Motor neuron (in vitro differentiated cells): ENCODE data around the gene PLEKHA6. TPM values are rescaled to one million over a fixed set of nuclear protein-coding genes. Genes with fewer than 3 reads are reported as not detected.
A peak's percentile ranks its signal among the peaks of the same experiment; 100 is the strongest.

Source experiments
- ATAC-seq, 8 experiments: fragments of 200-7000 bp; cut with Tn5 transposase; replicated peaks in 6 of 8; 2 replicates each; pipeline ENCODE4 v1.8.0; 2021; ENCODE audit warnings: mild to moderate bottlenecking in 8 of 8, moderate library complexity in 8 of 8
- H3K27ac ChIP-seq, 2 donors: fragments of 250-450 bp; sonication (Bioruptor Pico); 2 replicates each; pipeline ENCODE4 v1.9.0; 2021; ENCODE audit warnings: antibody characterized with exemption in 2 of 2, mild to moderate bottlenecking in 2 of 2, moderate library complexity in 1 of 2
- H3K4me1 ChIP-seq, 2 donors: fragments of 250-450 bp; sonication (Bioruptor Pico); replicated peaks in 1 of 2; 2 replicates each; pipeline ENCODE4 v1.6.1; 2021; ENCODE audit warnings: antibody characterized with exemption in 2 of 2, mild to moderate bottlenecking in 2 of 2, moderate library complexity in 1 of 2
- H3K4me3 ChIP-seq, 5 donors: fragments of 250-450 bp; sonication (Bioruptor Pico); 2 replicates each; pipeline ENCODE4 v1.9.0; 2021; ENCODE audit warnings: antibody characterized with exemption in 5 of 5, mild to moderate bottlenecking in 5 of 5, moderate library complexity in 4 of 5
- WGBS, 10 experiments: fragments of 450-650 bp; shearing (Covaris generic); methylation state at CpG; one replicate each; pipeline ENCODE4 v1.0.0; 2022; 5-methylcytosine and 5-hydroxymethylcytosine counted together
- in situ Hi-C, 9 experiments: fragments of 400-800 bp; cut with MboI; loops; one replicate each; pipeline ENCODE4 v1.15.0; 2021; ENCODE audit warnings: low sequenced_read_pairs in 9 of 9, low pct_unique_long_range_greater_than_20kb in 2 of 9; ENCODE audit not compliant: unreplicated experiment in 9 of 9
- total RNA-seq, 8 experiments: library from RNA; unstranded; fragments of 300-600 nt; gene quantifications; 2 replicates each; pipeline versions ENCODE4 v1.2.3 to v1.2.4, GENCODE V29; 2022

Gene PLEKHA6
- total RNA-seq, 8 experiments from 2014 or later = 11.7 to 42.0 (median 24.0) TPM

- ATAC-seq = peak; percentile 5 to 93 (median 90)
- Histone ChIP-seq H3K4me3 (no peak overlapping the region), H3K27ac (peak overlapping the region; percentile 51 to 65), H3K4me1 (peaks cover 34 to 43% of the 10 kb centered on the region in 2 donors)
- 0 to 70% (median 46%) methylated on average over 1 to 5 of the region's 7 CpGs; no CpG with 5 or more reads in 2 of the 10 experiments for WGBS, 10 experiments
- in situ Hi-C loops = no loop called here
Observed at GRCh38 chr1:204296431-204296988, 63.2 kb downstream of the PLEKHA6 start.

- 0 to 90% (median 51%) methylated on average over 1 to 9 of the region's 10 CpGs for WGBS, 10 experiments
- Histone ChIP-seq H3K27ac (peak overlapping the region; percentile 51 to 65), H3K4me1 (peaks cover 34 to 43% of the 10 kb centered on the region in 2 donors), H3K4me3 (no peak overlapping the region)
- no peak for ATAC-seq
- in situ Hi-C loops = no loop called here
Observed at GRCh38 chr1:204295671-204296070, 64.1 kb downstream of the PLEKHA6 start.

DNA sequence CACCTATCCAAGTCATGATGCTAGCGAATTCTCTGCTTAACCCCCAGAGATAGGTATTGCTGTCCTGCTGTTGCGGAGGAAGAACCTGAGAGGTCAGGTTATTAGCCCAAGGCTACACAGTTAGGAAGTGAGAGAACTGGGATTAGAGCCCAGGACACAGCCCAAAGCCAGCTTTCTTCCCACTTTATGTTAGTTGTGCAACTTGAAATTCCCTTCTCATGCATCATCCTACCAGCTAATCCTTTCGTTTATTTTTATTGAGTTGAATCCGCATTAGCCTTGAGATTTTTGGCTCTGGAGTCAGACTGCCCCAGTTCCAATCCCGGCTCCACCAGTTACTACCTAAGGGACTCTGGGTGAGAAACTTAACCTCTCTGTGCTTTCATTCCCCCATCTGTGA lies 65.4 kb downstream of the PLEKHA6 start:
- 0 to 100% (median 77%) methylated on average over 1 to 5 of the region's 5 CpGs; no CpG with 5 or more reads in 2 of the 10 experiments for WGBS, 10 experiments

DNA sequence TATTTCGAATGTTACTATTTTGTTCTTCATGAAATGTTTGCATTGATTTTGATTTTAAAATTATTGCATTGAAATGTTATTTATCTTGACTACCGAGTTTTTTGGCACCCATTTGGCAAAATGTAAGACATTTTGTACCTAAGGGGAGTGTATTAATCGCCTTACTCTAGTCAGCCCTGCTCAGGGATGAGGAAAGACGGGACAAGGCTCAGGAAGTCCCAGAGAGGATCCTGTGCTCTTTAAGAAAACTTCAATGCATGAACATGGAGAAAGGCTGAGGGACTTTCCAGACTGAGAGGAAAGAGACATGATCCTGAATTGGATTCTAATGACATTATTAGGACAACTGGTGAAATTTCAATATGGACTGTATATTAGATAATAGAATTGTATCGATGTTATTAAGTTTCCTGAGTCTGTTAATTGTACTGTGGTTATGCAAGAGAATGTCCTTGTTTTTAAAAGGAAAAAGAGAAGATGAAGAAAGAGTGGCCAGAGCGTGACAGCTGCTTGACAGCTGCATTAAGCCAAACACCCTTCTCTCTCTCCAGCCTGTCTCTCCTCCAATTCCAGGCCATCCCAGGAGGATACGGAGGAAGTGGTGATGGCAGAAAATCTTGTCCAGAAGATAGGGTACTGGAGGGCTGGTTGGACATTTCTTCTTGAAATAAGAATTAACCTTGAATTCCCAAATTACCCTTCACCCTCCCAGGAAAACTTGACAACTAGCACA lies 66.0 kb downstream of the PLEKHA6 start:
- WGBS, 10 experiments = 41 to 100% (median 90%) methylated on average over 3 to 7 of the region's 7 CpGs
- H3K4me1 ChIP-seq = peaks cover 35 to 36% of the 10 kb centered on the region in 2 donors
- peak in 2 of 8 experiments; percentile 15 to 21 for ATAC-seq
- no peak overlapping the region for H3K27ac ChIP-seq
- in situ Hi-C loops = no loop called here
- no peak overlapping the region for H3K4me3 ChIP-seq

More for the DNA sequence above, 65.4 kb downstream of the PLEKHA6 start:
- Histone ChIP-seq H3K27ac (no peak overlapping the region), H3K4me1 (peaks cover 32 to 33% of the 10 kb centered on the region in 2 donors), H3K4me3 (no peak overlapping the region)
- ATAC-seq = peak in 2 of 8 experiments; percentile 64 to 73
- in situ Hi-C loops = no loop called here

- H3K27ac ChIP-seq = no peak overlapping the region
- in situ Hi-C loops = no loop called here
- H3K4me3 ChIP-seq = no peak overlapping the region
- ATAC-seq = peak in 2 of 8 experiments; percentile 5 to 8
- H3K4me1 ChIP-seq = peaks cover 40 to 43% of the 10 kb centered on the region in 2 donors
- WGBS, 10 experiments = 20 to 100% (median 48%) methylated on average over 1 to 2 of the region's 5 CpGs; no CpG with 5 or more reads in 6 of the 10 experiments
Observed at GRCh38 chr1:204292740-204293139, 67.0 kb downstream of the PLEKHA6 start.

DNA sequence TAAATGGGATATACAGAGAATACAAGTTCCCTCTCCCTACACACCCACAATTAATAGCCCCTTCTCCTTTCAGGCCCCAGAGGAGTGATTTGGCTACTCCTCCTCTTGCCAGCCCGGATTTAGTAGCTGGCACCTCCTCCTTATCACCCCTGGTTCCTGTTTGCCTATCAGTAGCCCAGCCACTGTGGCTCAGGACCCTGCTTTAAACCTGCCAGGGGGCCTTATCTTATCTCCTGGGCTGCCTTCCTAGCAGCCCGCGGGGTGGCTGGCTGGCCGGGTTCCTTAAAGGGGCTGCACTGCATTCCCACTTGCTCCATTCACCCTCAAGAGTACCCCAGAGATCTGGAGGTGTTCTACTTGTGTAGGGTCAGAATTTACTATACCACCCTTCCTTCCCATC lies 70.4 kb downstream of the PLEKHA6 start:
- peak in 1 of 8 experiments; percentile 2 for ATAC-seq
- 0 to 96% (median 19%) methylated on average over 1 to 4 of the region's 4 CpGs; no CpG with 5 or more reads in 5 of the 10 experiments for WGBS, 10 experiments
- in situ Hi-C loops = no loop called here

GRCh38 chr1:204288021-204288588 lies 71.6 kb downstream of the PLEKHA6 start:
- H3K4me1 ChIP-seq = peaks cover 50 to 56% of the 10 kb centered on the region in 2 donors
- H3K4me3 ChIP-seq = peak overlapping the region; percentile 21 to 38 (median 31)
- 0 to 75% (median 47%) methylated on average over 1 to 7 of the region's 8 CpGs; no CpG with 5 or more reads in 3 of the 10 experiments for WGBS, 10 experiments
- in situ Hi-C loops = no loop called here
- peak; percentile 36 to 94 (median 86) for ATAC-seq
- peak overlapping the region; percentile 37 to 51 for H3K27ac ChIP-seq

More for the DNA sequence above, 70.4 kb downstream of the PLEKHA6 start:
- H3K27ac ChIP-seq = peak overlapping the region in 1 of 2 donors; percentile 13
- H3K4me3 ChIP-seq = peak overlapping the region in 2 of 5 donors; percentile 23 to 28
- H3K4me1 ChIP-seq = peaks cover 42 to 44% of the 10 kb centered on the region in 2 donors

GRCh38 chr1:204287466-204287891 lies 72.2 kb downstream of the PLEKHA6 start:
- WGBS, 10 experiments = 13 to 80% (median 28%) methylated on average over 1 to 8 of the region's 8 CpGs; no CpG with 5 or more reads in 4 of the 10 experiments
- H3K4me1 ChIP-seq = peaks cover 56 to 62% of the 10 kb centered on the region in 2 donors
- peak overlapping the region; percentile 21 to 38 (median 31) for H3K4me3 ChIP-seq
- peak in 5 of 8 experiments; percentile 3 to 18 (median 13) for ATAC-seq
- in situ Hi-C loops = no loop called here
- peak overlapping the region; percentile 37 to 51 for H3K27ac ChIP-seq

DNA sequence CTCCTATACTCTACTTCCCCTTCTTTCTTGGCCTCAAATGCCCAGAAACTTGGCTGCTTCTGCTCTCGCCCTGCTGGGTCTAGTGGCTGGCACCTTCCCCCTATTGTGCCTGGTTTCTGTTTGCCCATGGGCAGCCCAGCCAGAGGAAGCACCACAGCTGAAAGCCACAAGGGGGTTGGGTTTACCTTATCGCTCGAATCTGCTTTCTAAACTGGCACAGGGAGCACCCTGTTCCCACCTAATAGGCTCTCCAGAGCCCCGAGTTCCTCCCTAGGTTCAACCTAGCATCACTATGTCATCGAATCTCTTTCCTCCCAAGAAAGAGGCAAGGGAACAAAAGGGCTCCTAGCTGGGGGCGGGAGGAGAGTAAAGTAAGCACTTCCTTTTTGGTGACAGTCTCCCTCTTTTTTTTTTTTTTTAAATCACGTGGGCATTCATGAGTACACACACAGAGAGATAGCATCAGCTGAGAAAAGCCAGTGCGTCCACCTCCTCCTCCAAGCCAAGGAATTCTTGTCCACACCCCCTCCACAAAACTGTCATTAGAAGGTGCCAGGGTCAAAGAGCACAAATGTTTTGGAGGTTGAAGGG lies 72.8 kb downstream of the PLEKHA6 start:
- WGBS, 10 experiments = 20 to 83% (median 41%) methylated on average over 1 to 8 of the region's 8 CpGs; no CpG with 5 or more reads in 1 of the 10 experiments
- peak overlapping the region; percentile 37 to 51 for H3K27ac ChIP-seq
- in situ Hi-C loops = no loop called here
- ATAC-seq = peak in 4 of 8 experiments; percentile 15 to 27 (median 22)
- peaks cover 62 to 68% of the 10 kb centered on the region in 2 donors for H3K4me1 ChIP-seq
- H3K4me3 ChIP-seq = peak overlapping the region; percentile 21 to 38 (median 31)

- in situ Hi-C loops = no loop called here
- no peak overlapping the region for H3K4me3 ChIP-seq
- peaks cover 68 to 74% of the 10 kb centered on the region in 2 donors for H3K4me1 ChIP-seq
- WGBS, 10 experiments = 83 to 100% (median 94%) methylated on average over 1 to 5 of the region's 5 CpGs; no CpG with 5 or more reads in 3 of the 10 experiments
- H3K27ac ChIP-seq = no peak overlapping the region
- no peak for ATAC-seq
Observed at GRCh38 chr1:204286315-204286714, 73.4 kb downstream of the PLEKHA6 start.

- H3K27ac ChIP-seq = no peak overlapping the region
- ATAC-seq = no peak
- 68 to 93% (median 78%) methylated on average over 7 to 13 of the region's 13 CpGs for WGBS, 10 experiments
- no peak overlapping the region for H3K4me3 ChIP-seq
- peaks cover 74 to 80% of the 10 kb centered on the region in 2 donors for H3K4me1 ChIP-seq
- in situ Hi-C loops = no loop called here
Observed at GRCh38 chr1:204285436-204286305, 74.1 kb downstream of the PLEKHA6 start.

- Histone ChIP-seq H3K4me3 (no peak overlapping the region), H3K27ac (no peak overlapping the region), H3K4me1 (peaks cover 82 to 86% of the 10 kb centered on the region in 2 donors)
- 43 to 100% (median 91%) methylated on average over 1 to 2 of the region's 2 CpGs for WGBS, 10 experiments
- no peak for ATAC-seq
- in situ Hi-C loops = no loop called here
Observed at GRCh38 chr1:204284929-204285328, 74.8 kb downstream of the PLEKHA6 start.
